Esophagus (tissue), 2 donors: Measurements from ENCODE around the gene PJA1. TPM values are rescaled to one million over a fixed set of nuclear protein-coding genes. Genes with fewer than 3 reads are reported as not detected.

Experiments
- H3K27ac ChIP-seq, 2 donors: one replicate each; pipeline ENCODE4 v1.5.1; 2013; ENCODE audit warnings: low read depth in 2 of 2, mild to moderate bottlenecking in 2 of 2, inconsistent platforms in 1 of 2, low read length in 1 of 2, moderate library complexity in 1 of 2
- H3K27me3 ChIP-seq, 2 donors: one replicate each; pipeline ENCODE4 v1.6.1; 2013; ENCODE audit warnings: low read length in 2 of 2, control low read depth in 1 of 2, mild to moderate bottlenecking in 1 of 2; ENCODE audit not compliant: insufficient read depth in 2 of 2, control insufficient read depth in 1 of 2
- H3K36me3 ChIP-seq, 2 donors: one replicate each; pipeline ENCODE4 v1.6.1; 2013; ENCODE audit warnings: low read length in 1 of 2; ENCODE audit not compliant: control insufficient read depth in 2 of 2, insufficient read depth in 2 of 2
- H3K4me1 ChIP-seq, 2 donors: one replicate each; pipeline ENCODE4 v1.6.1; 2013; ENCODE audit warnings: low read length in 1 of 2; ENCODE audit not compliant: control insufficient read depth in 2 of 2, insufficient read depth in 2 of 2
- H3K4me3 ChIP-seq, 2 donors: one replicate each; pipeline ENCODE4 v1.5.1; 2013; ENCODE audit warnings: low read length in 2 of 2, mild to moderate bottlenecking in 2 of 2, low read depth in 1 of 2, moderate library complexity in 1 of 2
- H3K9me3 ChIP-seq, 2 donors: one replicate each; pipeline ENCODE4 v1.6.1; 2013; ENCODE audit warnings: mild to moderate bottlenecking in 2 of 2, low read depth in 1 of 2, low read length in 1 of 2, moderate library complexity in 1 of 2; ENCODE audit not compliant: control insufficient read depth in 2 of 2, insufficient read depth in 1 of 2
- WGBS, 2 donors: extraction: QIAGEN DNeasy Blood & Tissue Kit; methylation state at CpG; one replicate each; pipeline ENCODE4 v1.1.7; 2013; 5-methylcytosine and 5-hydroxymethylcytosine counted together
- polyA plus RNA-seq, 2 donors: library from polyadenylated mRNA; stranded (reverse); fragments of 200-250 nt; gene quantifications; one replicate each; pipeline ENCODE4 v1.2.3, GENCODE V29; 2013
- donor health status: healthy with polysubstance abuse.
- donor health status: Bipolar disorder and iron deficiency.

Gene PJA1
- polyA plus RNA-seq, 2 donors: 4.0 to 8.8 TPM

DNA sequence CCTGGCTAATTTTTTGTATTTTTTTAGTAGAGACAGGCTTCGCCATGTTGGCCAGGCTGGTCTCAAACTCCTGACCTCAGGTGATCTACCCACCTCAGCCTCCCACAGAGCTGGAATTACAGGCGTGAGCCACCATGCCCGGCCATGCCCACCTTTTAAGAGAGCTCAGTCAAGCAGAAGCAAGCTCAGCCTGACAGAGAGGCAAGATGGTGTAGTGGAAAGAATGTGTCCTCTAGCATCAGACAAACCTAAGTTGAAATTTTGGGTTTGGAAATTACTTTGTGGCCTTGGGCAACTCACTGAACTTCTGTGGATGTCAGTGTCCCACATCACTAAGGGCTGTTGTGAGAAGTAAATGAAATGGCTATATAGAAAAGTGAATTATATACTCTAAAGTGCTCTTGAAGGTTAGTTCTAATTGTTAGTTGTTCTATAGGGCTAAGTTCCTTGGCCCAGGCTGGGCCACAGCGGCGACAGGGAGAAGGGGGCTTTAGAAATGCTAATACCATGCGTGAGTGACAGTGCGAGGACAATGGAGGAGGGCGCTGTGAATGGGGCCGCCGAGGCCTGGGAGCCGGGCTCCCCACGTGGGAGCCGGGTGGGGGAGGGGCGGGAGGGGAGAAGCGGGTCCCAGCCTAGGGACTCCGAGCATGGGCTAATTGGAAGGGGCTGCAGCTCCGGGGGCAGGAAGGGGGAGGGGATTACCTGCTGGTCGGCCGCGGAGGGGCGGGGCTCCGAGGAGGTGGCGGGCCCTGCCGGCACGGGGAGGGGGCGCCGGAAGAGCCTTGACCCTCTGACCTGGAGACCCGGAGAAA lies 15.6 kb downstream of the PJA1 start:
- Histone ChIP-seq H3K36me3 (no peaks in the 10 kb centered on the region), H3K27me3 (no peaks in the 10 kb centered on the region), H3K4me1 (peaks cover 0 to 4% of the 10 kb centered on the region in 2 donors), H3K27ac (no peak overlapping the region), H3K4me3 (no peak overlapping the region), H3K9me3 (no peaks in the 10 kb centered on the region)
- 48 to 54% methylated on average over 24 to 28 of the region's 28 CpGs for WGBS, 2 donors

DNA sequence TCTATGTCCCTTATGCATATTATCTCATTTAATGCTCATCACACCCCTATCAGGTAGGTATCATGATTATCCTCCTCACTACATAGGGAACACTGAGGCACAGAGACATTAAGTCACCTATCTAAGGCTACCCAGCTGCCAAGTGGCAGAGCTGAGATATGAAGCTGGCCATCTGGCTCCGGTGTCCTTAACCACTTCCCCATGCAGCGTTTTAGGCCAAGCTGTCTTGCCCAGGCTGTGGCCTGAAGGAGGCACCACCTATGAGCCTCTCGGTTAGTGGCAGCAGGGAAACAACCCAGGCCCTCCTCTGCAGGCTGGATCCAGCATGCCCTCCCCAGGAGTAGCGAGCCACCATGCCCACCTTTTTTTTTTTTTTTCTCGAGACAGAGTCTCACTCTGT lies 16.3 kb downstream of the PJA1 start:
- H3K4me3 ChIP-seq: no peak overlapping the region
- H3K27ac ChIP-seq: no peak overlapping the region
- peaks cover 0 to 4% of the 10 kb centered on the region in 2 donors for H3K4me1 ChIP-seq
- WGBS, 2 donors: 81 to 86% methylated on average over 5 of the region's 5 CpGs
- no peaks in the 10 kb centered on the region for H3K27me3 ChIP-seq
- no peaks in the 10 kb centered on the region for H3K36me3 ChIP-seq
- H3K9me3 ChIP-seq: no peaks in the 10 kb centered on the region

DNA sequence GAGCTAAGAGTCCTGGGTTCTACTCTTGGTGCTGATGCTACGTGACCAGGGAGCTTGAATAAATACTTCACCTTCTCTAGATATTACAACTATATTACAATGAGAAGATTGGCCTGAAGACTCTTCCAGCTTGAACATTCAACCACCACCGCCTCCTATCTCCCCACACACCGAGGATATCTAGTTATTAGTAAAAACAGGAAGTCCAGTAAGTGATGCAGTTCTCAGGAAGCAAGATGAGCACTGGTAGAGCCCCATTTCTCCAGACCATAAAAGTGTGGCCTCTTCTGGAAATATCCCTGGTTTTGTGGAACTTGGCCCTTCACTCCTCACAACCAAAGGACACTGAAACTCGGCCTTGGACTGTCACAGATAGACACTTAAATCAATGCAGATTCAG lies 18.5 kb downstream of the PJA1 start:
- 80 to 84% methylated on average over 4 of the region's 4 CpGs for WGBS, 2 donors
- no peaks in the 10 kb centered on the region for H3K9me3 ChIP-seq
- no peaks in the 10 kb centered on the region for H3K27me3 ChIP-seq
- H3K4me3 ChIP-seq: no peak overlapping the region
- H3K36me3 ChIP-seq: no peaks in the 10 kb centered on the region
- peaks cover 0 to 4% of the 10 kb centered on the region in 2 donors for H3K4me1 ChIP-seq
- H3K27ac ChIP-seq: no peak overlapping the region

DNA sequence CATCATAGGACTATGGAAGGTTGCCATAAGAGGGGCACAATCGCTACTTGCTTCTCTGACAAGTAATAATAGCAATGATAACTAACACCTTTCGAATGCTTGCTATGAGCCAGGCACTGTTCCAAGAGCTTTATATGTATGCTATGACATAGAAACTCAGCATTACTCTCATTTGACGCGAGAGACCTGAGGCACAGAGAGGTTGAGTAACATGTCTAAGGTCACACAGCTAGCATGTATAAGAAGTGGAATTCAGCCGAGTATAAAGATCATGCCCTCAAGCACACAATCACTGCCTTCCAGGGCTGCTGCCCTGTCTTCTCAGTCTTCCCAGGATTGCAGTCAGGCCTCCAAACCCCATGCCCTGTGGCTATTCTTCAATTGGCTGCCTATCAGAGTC lies 19.5 kb downstream of the PJA1 start:
- no peak overlapping the region for H3K27ac ChIP-seq
- peaks cover 0 to 4% of the 10 kb centered on the region in 2 donors for H3K4me1 ChIP-seq
- no peaks in the 10 kb centered on the region for H3K9me3 ChIP-seq
- no peaks in the 10 kb centered on the region for H3K36me3 ChIP-seq
- WGBS, 2 donors: 71 to 78% methylated on average over 5 of the region's 5 CpGs
- H3K4me3 ChIP-seq: no peak overlapping the region
- H3K27me3 ChIP-seq: no peaks in the 10 kb centered on the region

DNA sequence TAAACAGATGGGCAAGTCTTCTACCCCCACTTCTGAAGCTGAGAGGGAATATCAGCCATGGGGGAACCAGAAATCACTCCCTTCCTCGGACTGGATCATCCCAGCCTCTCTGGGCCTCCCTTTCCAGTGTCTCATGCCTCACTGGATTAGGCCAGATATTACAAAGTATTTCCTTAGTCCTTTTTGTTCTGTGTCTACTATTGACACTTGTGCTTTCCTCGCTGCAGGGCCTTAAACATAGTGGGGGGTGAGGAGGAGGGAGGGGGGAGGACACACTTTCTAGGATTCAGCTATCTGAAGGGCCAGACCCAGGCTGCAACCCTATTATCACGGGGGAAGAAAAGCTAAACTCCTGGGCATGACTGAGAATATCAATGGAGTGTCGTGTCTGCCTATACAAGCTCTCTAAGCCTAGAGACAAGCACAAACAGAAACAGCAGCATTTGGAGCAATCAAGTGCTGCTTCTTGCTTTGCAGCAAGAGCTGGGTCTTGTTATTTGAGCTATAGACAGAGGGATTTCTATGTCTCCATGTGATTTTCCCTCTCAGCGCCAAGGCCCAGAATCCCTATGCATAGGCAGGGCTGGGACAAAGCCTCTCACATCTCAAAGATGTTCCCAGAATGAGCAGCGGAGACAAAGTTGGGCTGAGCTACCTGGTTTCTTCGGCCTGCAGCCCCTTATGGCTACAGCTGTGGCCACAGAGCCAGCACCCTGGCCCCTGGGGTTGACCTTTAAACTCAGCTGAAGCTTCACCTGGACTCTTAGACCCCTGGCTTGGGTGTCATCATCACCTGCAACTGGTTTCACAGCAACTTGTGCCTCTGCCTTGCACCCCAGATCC lies 20.2 kb downstream of the PJA1 start:
- H3K27me3 ChIP-seq: no peaks in the 10 kb centered on the region
- peaks cover 0 to 4% of the 10 kb centered on the region in 2 donors for H3K4me1 ChIP-seq
- no peaks in the 10 kb centered on the region for H3K9me3 ChIP-seq
- no peak overlapping the region for H3K4me3 ChIP-seq
- no peaks in the 10 kb centered on the region for H3K36me3 ChIP-seq
- no peak overlapping the region for H3K27ac ChIP-seq
- 52 to 55% methylated on average over 7 of the region's 7 CpGs for WGBS, 2 donors

DNA sequence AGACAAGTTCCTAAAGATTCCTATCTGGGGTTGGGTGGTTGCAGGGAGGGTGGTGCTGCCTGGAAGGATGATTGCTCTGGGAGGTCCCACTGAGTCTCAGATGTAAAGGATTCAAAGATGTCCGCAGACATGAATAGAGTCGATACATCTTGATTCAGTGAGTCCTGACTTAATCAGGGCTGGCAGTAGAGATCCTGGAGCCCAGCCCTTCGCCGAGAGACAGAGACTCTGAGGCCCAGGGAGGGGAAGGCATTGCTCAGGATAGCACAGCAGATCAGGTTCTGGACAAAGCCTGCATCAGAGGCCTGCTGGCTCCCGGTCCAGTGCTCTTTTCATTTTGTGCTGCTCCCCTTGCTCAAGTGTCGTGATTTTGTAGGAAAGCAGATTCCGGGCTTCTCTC lies 21.7 kb downstream of the PJA1 start:
- no peak overlapping the region for H3K27ac ChIP-seq
- no peaks in the 10 kb centered on the region for H3K36me3 ChIP-seq
- 89 to 92% methylated on average over 7 of the region's 7 CpGs for WGBS, 2 donors
- H3K27me3 ChIP-seq: no peaks in the 10 kb centered on the region
- peaks cover 0 to 4% of the 10 kb centered on the region in 2 donors for H3K4me1 ChIP-seq
- no peaks in the 10 kb centered on the region for H3K9me3 ChIP-seq
- no peak overlapping the region for H3K4me3 ChIP-seq

DNA sequence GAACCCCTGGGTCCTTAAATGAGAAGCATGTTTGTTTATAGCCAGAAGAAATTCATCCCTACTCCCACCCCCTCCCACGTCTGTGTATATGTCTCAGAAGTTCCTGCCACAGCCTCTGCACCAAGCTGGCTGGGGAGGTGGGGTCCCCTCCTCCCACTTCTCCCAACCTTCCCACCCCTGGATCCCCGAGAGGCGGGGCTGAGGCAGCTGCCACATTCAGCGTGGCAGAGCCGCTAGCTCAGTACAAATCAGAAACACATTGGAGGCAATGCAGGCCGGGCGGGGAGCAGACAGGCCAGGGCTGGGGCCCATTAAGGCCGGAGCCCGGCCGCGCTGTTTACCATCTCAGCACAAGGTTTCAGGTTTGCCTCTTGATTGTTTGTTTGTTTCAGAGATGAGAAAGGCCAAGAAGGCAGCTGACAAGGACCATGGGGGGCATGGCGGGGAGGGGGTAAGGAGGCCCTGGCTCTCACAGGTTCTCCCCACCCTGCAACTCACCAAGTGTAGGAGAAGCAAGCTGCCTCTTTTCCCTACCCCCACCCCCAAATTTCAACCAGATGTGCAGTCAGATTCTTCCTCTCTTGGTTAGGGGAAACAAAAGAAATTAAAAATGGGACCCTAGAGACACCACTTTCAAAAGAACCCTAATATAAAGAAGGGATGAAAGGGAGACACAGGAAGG lies 22.3 kb downstream of the PJA1 start:
- H3K4me1 ChIP-seq: peaks cover 0 to 4% of the 10 kb centered on the region in 2 donors
- H3K36me3 ChIP-seq: no peaks in the 10 kb centered on the region
- WGBS, 2 donors: 79 to 85% methylated on average over 12 of the region's 12 CpGs
- no peak overlapping the region for H3K4me3 ChIP-seq
- H3K27me3 ChIP-seq: no peaks in the 10 kb centered on the region
- no peak overlapping the region for H3K27ac ChIP-seq
- no peaks in the 10 kb centered on the region for H3K9me3 ChIP-seq

DNA sequence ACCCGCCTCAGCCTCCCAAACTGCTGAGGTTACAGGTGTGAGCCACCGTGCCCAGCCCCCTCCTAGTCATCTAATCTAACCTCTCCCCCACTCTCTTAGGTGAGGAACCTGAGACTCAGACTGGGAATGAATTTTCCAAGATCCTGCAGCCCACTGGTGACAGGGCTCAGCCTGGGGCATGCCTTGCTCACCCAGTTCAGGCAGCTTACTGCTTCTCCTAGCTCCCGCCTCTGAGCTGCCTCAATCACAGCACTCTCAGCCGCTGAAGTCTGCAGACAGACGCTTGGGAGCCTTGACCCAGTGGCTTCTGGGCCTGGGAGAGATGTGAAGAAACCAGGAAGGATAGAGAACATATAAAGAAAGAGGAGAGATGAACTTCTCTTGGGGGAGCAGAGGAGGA lies 24.4 kb downstream of the PJA1 start:
- H3K27me3 ChIP-seq: no peaks in the 10 kb centered on the region
- no peaks in the 10 kb centered on the region for H3K9me3 ChIP-seq
- H3K27ac ChIP-seq: no peak overlapping the region
- peaks cover 0 to 4% of the 10 kb centered on the region in 2 donors for H3K4me1 ChIP-seq
- H3K4me3 ChIP-seq: no peak overlapping the region
- WGBS, 2 donors: 89 to 93% methylated on average over 5 of the region's 5 CpGs
- no peaks in the 10 kb centered on the region for H3K36me3 ChIP-seq

DNA sequence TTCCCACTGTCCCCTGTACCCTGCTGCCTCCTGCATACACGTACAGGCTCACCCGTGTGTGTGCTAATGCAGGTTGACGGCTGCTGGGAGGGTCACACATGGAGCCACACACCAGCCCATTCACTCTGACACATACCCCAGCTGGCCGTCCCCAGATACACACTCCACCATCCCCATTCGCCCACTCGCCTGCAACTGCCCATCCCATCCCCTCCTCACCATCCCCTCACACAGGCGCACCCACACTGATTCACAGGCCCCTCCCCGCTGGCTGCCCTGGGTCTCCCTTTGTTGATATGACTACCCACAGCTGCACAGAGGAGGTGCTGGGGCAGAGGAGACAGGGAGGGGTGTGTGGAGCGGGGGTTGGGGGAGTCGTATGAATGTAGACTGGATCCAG lies 25.7 kb downstream of the PJA1 start:
- Histone ChIP-seq H3K4me3 (no peak overlapping the region), H3K36me3 (no peaks in the 10 kb centered on the region), H3K4me1 (no peaks in the 10 kb centered on the region), H3K27me3 (no peaks in the 10 kb centered on the region), H3K9me3 (no peaks in the 10 kb centered on the region), H3K27ac (no peak overlapping the region)
- 86 to 89% methylated on average over 10 of the region's 10 CpGs for WGBS, 2 donors
